HepG2 (cell line): ENCODE results near the gene ERLEC1. TPM values are rescaled to one million over a fixed set of nuclear protein-coding genes. Genes with fewer than 3 reads are reported as not detected.

Experiments used
- ATAC-seq: fragments of 200-7000 bp; cut with Tn5 transposase; 3 replicates; pipeline ENCODE4 v1.9.1; 2020; ENCODE audit warnings: mild to moderate bottlenecking, moderate library complexity
- BruUV-seq: library from RNA; stranded (reverse); fragments of 400-500 nt; replicated peaks from 2 replicates; lab custom pipeline; 2021; lab: Mats Ljungman, UMichigan
- CTCF ChIA-PET: fragments of 300-600 bp; formaldehyde crosslinking; extraction: SDS; loops from one replicate; lab custom pipeline; 2021; ENCODE audit warnings: low total read pairs, inconsistent platforms, low intra/inter-chr PET ratio; lab: Yijun Ruan, JAX
- POLR2A ChIA-PET: fragments of 350-600 bp; sonication (Branson Sonifier 250); formaldehyde crosslinking; loops from one replicate; lab custom pipeline; 2020; ENCODE audit warnings: antibody characterized with exemption, inconsistent platforms; lab: Yijun Ruan, JAX
- DNase-seq: peaks from one replicate; pipeline ENCODE4 v3.0.0-alpha.2; 2015; ENCODE audit warnings: low spot score
- FAIRE-seq: peaks from 3 replicates; lab custom pipeline; 2011; peaks lifted over from hg19 to GRCh38; lab: Jason Lieb, UNC
- H2AFZ ChIP-seq: one replicate; pipeline ENCODE4 v1.6.1; 2011; ENCODE audit warnings: low read length, inconsistent platforms
- H3K27ac ChIP-seq: fragments of 300-600 bp; 3 replicates; pipeline ENCODE4 v1.8.0; 2011; ENCODE audit warnings: mixed run types, mild to moderate bottlenecking, mixed read lengths, low read length, inconsistent platforms; ENCODE audit not compliant: insufficient read depth; ENCODE audit errors: extremely low read length
- H3K27me3 ChIP-seq, 2 experiments: fragments of 200-600 bp in 1 of 2; 2 replicates in 1 of 2; 3 replicates in 1 of 2; pipeline versions ENCODE4 v1.6.0 to v1.8.0; 2011; ENCODE audit warnings: low read length in 2 of 2, mild to moderate bottlenecking in 2 of 2, moderate library complexity in 2 of 2, inconsistent platforms in 1 of 2; ENCODE audit not compliant: insufficient read depth in 2 of 2, control insufficient read depth in 1 of 2
- H3K36me3 ChIP-seq, 2 experiments: fragments of 200-600 bp in 1 of 2; replicated peaks in 1 of 2; 2 replicates in 1 of 2; 3 replicates in 1 of 2; pipeline versions ENCODE4 v1.5.1 to v1.8.0; 2011; ENCODE audit warnings: low read length in 2 of 2, inconsistent platforms in 1 of 2; ENCODE audit not compliant: insufficient read depth in 2 of 2, control insufficient read depth in 1 of 2
- H3K4me1 ChIP-seq: 2 replicates; pipeline ENCODE4 v1.5.1; 2012; ENCODE audit warnings: low read length, inconsistent platforms; ENCODE audit not compliant: insufficient read depth
- H3K4me2 ChIP-seq: 2 replicates; pipeline ENCODE4 v1.6.0; 2011; ENCODE audit warnings: low read depth, low read length, inconsistent platforms
- H3K4me3 ChIP-seq, 3 experiments: fragments of 200-600 bp in 1 of 3; sonication (generic), shearing (Covaris generic) in 1 of 3; replicated peaks in 1 of 3; 2 replicates each; pipeline ENCODE4 v1.5.1; 2011 to 2016; ENCODE audit warnings: low read length in 3 of 3, inconsistent platforms in 2 of 3, low read depth in 2 of 3, mild to moderate bottlenecking in 2 of 3, control low read depth in 1 of 3, mixed read lengths in 1 of 3; ENCODE audit not compliant: insufficient read depth in 1 of 3
- H3K79me2 ChIP-seq: one replicate; pipeline ENCODE4 v1.6.1; 2011; ENCODE audit warnings: low read length, inconsistent platforms; ENCODE audit not compliant: insufficient read depth
- H3K9ac ChIP-seq: 2 replicates; pipeline ENCODE4 v1.6.0; 2011; ENCODE audit warnings: mild to moderate bottlenecking, low read depth, low read length, inconsistent platforms; ENCODE audit not compliant: insufficient read depth
- H3K9me3 ChIP-seq: 2 replicates; pipeline ENCODE4 v1.5.1; 2012; ENCODE audit warnings: mild to moderate bottlenecking, low read length
- H4K20me1 ChIP-seq: 2 replicates; pipeline ENCODE4 v1.6.0; 2011; ENCODE audit warnings: inconsistent platforms, mild to moderate bottlenecking, low read length, moderate library complexity; ENCODE audit not compliant: insufficient read depth
- AFF4 ChIP-seq: sonication (generic); formaldehyde crosslinking; IDR thresholded peaks from 2 replicates; pipeline ENCODE4 v1.4.0; 2020; ENCODE audit warnings: missing genetic modification reagents
- ARHGAP35 ChIP-seq: sonication (generic); formaldehyde crosslinking; IDR thresholded peaks from 2 replicates; pipeline ENCODE4 v1.9.0; 2022; ENCODE audit warnings: mild to moderate bottlenecking, inconsistent platforms, moderate library complexity, missing genetic modification reagents, borderline replicate concordance
- CSRNP2 ChIP-seq: sonication (generic); formaldehyde crosslinking; conservative IDR thresholded peaks from 2 replicates; pipeline ENCODE4 v1.8.0; 2022; ENCODE audit warnings: low read depth, missing genetic modification reagents
- ELK4 ChIP-seq: sonication (generic); formaldehyde crosslinking; IDR thresholded peaks from 2 replicates; pipeline ENCODE4 v1.9.0; 2021; ENCODE audit warnings: missing genetic modification reagents, borderline replicate concordance
- JUNB ChIP-seq: sonication (generic); formaldehyde crosslinking; IDR thresholded peaks from 2 replicates; pipeline ENCODE4 v1.8.0; 2022; ENCODE audit warnings: missing genetic modification reagents, mild to moderate bottlenecking, borderline replicate concordance
- MBD4 ChIP-seq: IDR thresholded peaks from 2 replicates; pipeline ENCODE4 v1.6.1; 2012; ENCODE audit warnings: low read length, inconsistent platforms, borderline replicate concordance
- MNT ChIP-seq: fragments of 450-650 bp; IDR thresholded peaks from 2 replicates; pipeline ENCODE4 v1.6.1; 2016
- RARG ChIP-seq: sonication (generic); formaldehyde crosslinking; IDR thresholded peaks from 2 replicates; pipeline ENCODE4 v1.4.0; 2020; ENCODE audit warnings: low read depth, mild to moderate bottlenecking, missing genetic modification reagents
- ZBTB42 ChIP-seq: sonication (generic); formaldehyde crosslinking; IDR thresholded peaks from 2 replicates; pipeline ENCODE4 v1.5.0; 2020; ENCODE audit warnings: mild to moderate bottlenecking, missing genetic modification reagents
- ZNF441 ChIP-seq: sonication (generic); formaldehyde crosslinking; IDR thresholded peaks from 2 replicates; pipeline ENCODE4 v1.7.0; 2021; ENCODE audit warnings: missing genetic modification reagents, borderline replicate concordance
- ZNF549 ChIP-seq: sonication (generic); formaldehyde crosslinking; IDR thresholded peaks from 2 replicates; pipeline ENCODE4 v1.5.0; 2020; ENCODE audit warnings: missing genetic modification reagents
- ZNF589 ChIP-seq: sonication (generic); formaldehyde crosslinking; conservative IDR thresholded peaks from 2 replicates; pipeline ENCODE4 v1.8.0; 2022; ENCODE audit warnings: mild to moderate bottlenecking, moderate library complexity, missing genetic modification reagents
- ZNF710 ChIP-seq: sonication (generic); formaldehyde crosslinking; IDR thresholded peaks from 2 replicates; pipeline ENCODE4 v1.5.0; 2020; ENCODE audit warnings: mild to moderate bottlenecking, missing genetic modification reagents, borderline replicate concordance
- ZNF720 ChIP-seq: sonication (generic); formaldehyde crosslinking; IDR thresholded peaks from 2 replicates; pipeline ENCODE4 v1.4.0; 2020; ENCODE audit warnings: missing genetic modification reagents
- ZNF839 ChIP-seq: sonication (generic); formaldehyde crosslinking; IDR thresholded peaks from 2 replicates; pipeline ENCODE4 v1.4.0; 2020; ENCODE audit warnings: missing genetic modification reagents, mild to moderate bottlenecking, borderline replicate concordance
- WGBS: methylation state at CpG from one replicate; pipeline ENCODE4 v1.1.6; 2017; ENCODE audit warnings: low lambda C conversion rate; 5-methylcytosine and 5-hydroxymethylcytosine counted together
- in situ Hi-C: cut with HindIII; loops from 2 replicates; pipeline ENCODE4 v1.10.0; 2017; ENCODE audit warnings: low pct_unique_long_range_greater_than_20kb; ENCODE audit not compliant: extremely low pct_ligation_motif_present
- intact Hi-C: fragments of 100-400 bp; cut with micrococcal nuclease; formaldehyde crosslinking; loops from one replicate; pipeline ENCODE4 v1.10.0; 2022; ENCODE audit not compliant: unreplicated experiment
- polyA plus RNA-seq, 8 experiments: library from polyadenylated mRNA; depleted of rRNA in 3 of 8; stranded (reverse) in 7 of 8; unstranded in 1 of 8; fragments of >200 nt; fragmentation: Illumina TruSeq in 4 of 8; extraction: Trizol in 4 of 8; gene quantifications; 2 replicates each; pipeline versions ENCODE4 v1.2.1 to v1.2.3, GENCODE V29; 2011 to 2016; ENCODE audit warnings: low read depth in 4 of 8, missing spikeins in 1 of 8, mixed read lengths in 1 of 8; ENCODE audit not compliant: insufficient read depth in 1 of 8
- total RNA-seq, 5 experiments: library from RNA; depleted of rRNA; stranded (reverse); fragments of >200 nt; fragmentation: Illumina TruSeq; extraction: Trizol; gene quantifications; 2 replicates each; pipeline ENCODE4 v1.2.3, GENCODE V29; 2016; ENCODE audit warnings: low read depth in 1 of 5

Gene ERLEC1
- total and polyA plus RNA-seq, 2 of the 13 experiments (the other 11 are each of a cell fraction or from before 2014, with no cell fraction given): 87.3 to 88.4 TPM

- CTCF ChIA-PET: no interaction called here
- H3K4me2 ChIP-seq: no peak overlapping the region
- no peaks in the 10 kb centered on the region for H4K20me1 ChIP-seq
- FAIRE-seq (no peak), DNase-seq (no peak), ATAC-seq (no peak)
- H3K79me2 ChIP-seq: no peaks in the 10 kb centered on the region
- in situ Hi-C loops (no loop called here), intact Hi-C loops (no loop called here)
- H3K27ac ChIP-seq: no peak overlapping the region
- H3K36me3 ChIP-seq: peaks cover 22 to 40% of the 10 kb centered on the region in 2 experiments
- no TSS peak for BruUV-seq
- H3K4me1 ChIP-seq: no peaks in the 10 kb centered on the region
- H3K9ac ChIP-seq: no peak overlapping the region
- no peak overlapping the region for H3K4me3 ChIP-seq
- WGBS: 95% methylated on average over 2 of the region's 2 CpGs
- no peaks in the 10 kb centered on the region for H3K27me3 ChIP-seq
- POLR2A ChIA-PET: no interaction called here
- H2AFZ ChIP-seq: no peak overlapping the region
- H3K9me3 ChIP-seq: no peaks in the 10 kb centered on the region
- no peak for TF ChIP-seq ZNF720 (CRISPR knock-in tag)
- no peak for TF ChIP-seq MBD4
- no peak for TF ChIP-seq ZNF839
- no peak for TF ChIP-seq ZBTB42 (CRISPR knock-in tag)
- no peak for TF ChIP-seq JUNB (CRISPR knock-in tag)
- TF ChIP-seq CSRNP2 (CRISPR knock-in tag): no peak
- no peak for TF ChIP-seq ELK4 (CRISPR knock-in tag)
- no peak for TF ChIP-seq MNT
- TF ChIP-seq ZNF710: no peak
- no peak for TF ChIP-seq RARG
- TF ChIP-seq ZNF589: no peak
- no peak for TF ChIP-seq ZNF549
- no peak for TF ChIP-seq AFF4 (CRISPR knock-in tag)
- TF ChIP-seq ZNF441 (CRISPR knock-in tag): no peak
- no peak for TF ChIP-seq ARHGAP35 (CRISPR knock-in tag)
Measured at GRCh38 chr2:53865264-53865663, 78.4 kb downstream of the ERLEC1 start.
